ENCODE data around the gene TET2. TPM values are rescaled to one million over a fixed set of nuclear protein-coding genes. Genes with fewer than 3 reads are reported as not detected.

Gene TET2
- polyA plus RNA-seq, 3 donors: 22.6 to 47.1 (median 42.5) TPM

- TF ChIP-seq CTCF (IDR thresholded peaks at IDR 0.05): no peak
- H4K20me1 ChIP-seq (ENCODE audit: insufficient read depth, low read length): peaks cover 100% of the 10 kb centered on the region
- H3K36me3 ChIP-seq (replicated peaks in 1 of 2; ENCODE audit: control insufficient read depth in 1 of 2, insufficient read depth in 2 of 2, low read length in 2 of 2): peaks cover 5 to 33% of the 10 kb centered on the region in 2 donors
- H2AFZ ChIP-seq (ENCODE audit: insufficient read depth, low read depth, low read length, poor library complexity, severe bottlenecking): no peak overlapping the region
- Mint-ChIP-seq H3K4me1 (peaks cover 43% of the 10 kb centered on the region), H3K27me3 (ENCODE audit: low read depth in 3 of 3) (no peaks in the 10 kb centered on the region), H3K4me3 (no peak overlapping the region), H3K27ac (peak overlapping the region; percentile 38 to 74 (median 57)), H3K36me3 (peaks cover 37 to 49% of the 10 kb centered on the region in 2 donors), H3K9me3 (peaks cover 0 to 10% (median 3%) of the 10 kb centered on the region in 7 donors)
- peaks cover 18 to 31% of the 10 kb centered on the region in 2 donors for H3K4me1 ChIP-seq (ENCODE audit: control insufficient read depth in 1 of 2, insufficient read depth in 2 of 2, low read length in 2 of 2)
- H3K9ac ChIP-seq (ENCODE audit: insufficient read depth, low read length, poor library complexity, severe bottlenecking): no peak overlapping the region
- peak overlapping the region; percentile 26 for H3K4me2 ChIP-seq (replicated peaks; ENCODE audit: extremely low read depth, low read length, poor library complexity, severe bottlenecking)
- H3K79me2 ChIP-seq (ENCODE audit: insufficient read depth, low read length): peaks cover 100% of the 10 kb centered on the region
- intact Hi-C loops (cut with micrococcal nuclease): no loop called here
- peak; percentile 38 to 45 (median 43) for DNase-seq
- no peaks in the 10 kb centered on the region for H3K9me3 ChIP-seq (replicated peaks in 1 of 2; ENCODE audit: control insufficient read depth in 1 of 2, insufficient read depth in 1 of 2, low read length in 2 of 2)
- H3K27ac ChIP-seq (ENCODE audit: low read depth in 1 of 2, low read length in 2 of 2): peak overlapping the region in 1 of 2 donors; percentile 34
- H3K27me3 ChIP-seq (ENCODE audit: control insufficient read depth in 2 of 2, insufficient read depth in 2 of 2, low read length in 2 of 2): no peaks in the 10 kb centered on the region
- WGBS (ENCODE audit: insufficient coverage): no CpG with 5 or more reads among the region's 4 CpGs
- peak overlapping the region in 1 of 3 experiments; percentile 21 for H3K4me3 ChIP-seq (replicated peaks in 1 of 3; ENCODE audit: low read depth in 2 of 3, low read length in 3 of 3)
Observed at GRCh38 chr4:105170711-105171110, 24.0 kb downstream of the TET2 start.

GRCh38 chr4:105171912-105172311 is 25.2 kb downstream of the TET2 start:
- Histone ChIP-seq H3K4me1 (ENCODE audit: control insufficient read depth in 1 of 2, insufficient read depth in 2 of 2, low read length in 2 of 2) (peaks cover 18 to 24% of the 10 kb centered on the region in 2 donors), H3K9me3 (replicated peaks in 1 of 2; ENCODE audit: control insufficient read depth in 1 of 2, insufficient read depth in 1 of 2, low read length in 2 of 2) (no peaks in the 10 kb centered on the region), H3K27ac (ENCODE audit: low read depth in 1 of 2, low read length in 2 of 2) (peak overlapping the region in 1 of 2 donors; percentile 20), H3K79me2 (ENCODE audit: insufficient read depth, low read length) (peaks cover 100% of the 10 kb centered on the region), H3K36me3 (replicated peaks in 1 of 2; ENCODE audit: control insufficient read depth in 1 of 2, insufficient read depth in 2 of 2, low read length in 2 of 2) (peaks cover 5 to 42% of the 10 kb centered on the region in 2 donors), H3K4me2 (replicated peaks; ENCODE audit: extremely low read depth, low read length, poor library complexity, severe bottlenecking) (no peak overlapping the region), H3K9ac (ENCODE audit: insufficient read depth, low read length, poor library complexity, severe bottlenecking) (no peak overlapping the region), H4K20me1 (ENCODE audit: insufficient read depth, low read length) (peaks cover 100% of the 10 kb centered on the region), H3K4me3 (replicated peaks in 1 of 3; ENCODE audit: low read depth in 2 of 3, low read length in 3 of 3) (no peak overlapping the region), H2AFZ (ENCODE audit: insufficient read depth, low read depth, low read length, poor library complexity, severe bottlenecking) (no peak overlapping the region), H3K27me3 (ENCODE audit: control insufficient read depth in 2 of 2, insufficient read depth in 2 of 2, low read length in 2 of 2) (no peaks in the 10 kb centered on the region)
- Mint-ChIP-seq H3K27ac (peak overlapping the region in 1 of 7 donors; percentile 3), H3K9me3 (peaks cover 0 to 12% (median 3%) of the 10 kb centered on the region in 7 donors), H3K27me3 (ENCODE audit: low read depth in 3 of 3) (no peaks in the 10 kb centered on the region), H3K4me1 (peaks cover 35% of the 10 kb centered on the region), H3K36me3 (peaks cover 41 to 49% of the 10 kb centered on the region in 2 donors), H3K4me3 (no peak overlapping the region)
- intact Hi-C loops (cut with micrococcal nuclease): no loop called here
- no peak for DNase-seq
- no CpG with 5 or more reads among the region's 1 CpG for WGBS (ENCODE audit: insufficient coverage)
- no peak for TF ChIP-seq CTCF (IDR thresholded peaks at IDR 0.05)

Data from CD14-positive monocyte (primary cell).